K562 (cell line): Measurements from ENCODE around the gene SAP30L. TPM values are rescaled to one million over a fixed set of nuclear protein-coding genes. Genes with fewer than 3 reads are reported as not detected.

Source experiments
- ATAC-seq: fragments of 200-7000 bp; cut with Tn5 transposase; 3 replicates; pipeline ENCODE4 v1.9.1; 2020; ENCODE audit warnings: moderate library complexity
- BruUV-seq: library from RNA; stranded (reverse); fragments of 400-500 nt; replicated peaks from 2 replicates; lab custom pipeline; 2021; lab: Mats Ljungman, UMichigan
- CTCF ChIA-PET: fragments of 300-600 bp; formaldehyde crosslinking; extraction: SDS; loops from one replicate; lab custom pipeline; 2021; ENCODE audit warnings: low intra/inter-chr PET ratio; lab: Yijun Ruan, JAX
- POLR2A ChIA-PET: fragments of 300-600, 350-650 bp; sonication (Branson Sonifier 250); formaldehyde crosslinking; extraction: SDS; loops from one replicate; lab custom pipeline; 2021; ENCODE audit warnings: antibody characterized with exemption, inconsistent platforms; lab: Yijun Ruan, JAX
- DNase-seq, 4 experiments: peaks; one replicate each; pipeline versions ENCODE4 v3.0.0 to v3.0.0-alpha.2; 2011 to 2018; ENCODE audit warnings: low spot score in 3 of 4, mixed read lengths in 3 of 4; ENCODE audit errors: extremely low read depth in 1 of 4
- FAIRE-seq: peaks from 2 replicates; lab custom pipeline; 2011; peaks lifted over from hg19 to GRCh38; lab: Jason Lieb, UNC
- H2AFZ ChIP-seq: 2 replicates; pipeline ENCODE4 v1.6.0; 2011; ENCODE audit warnings: low read depth, low read length, control low read depth, inconsistent platforms
- H3K27ac ChIP-seq: fragments of 200-600 bp; 3 replicates; pipeline ENCODE4 v1.8.0; 2011; ENCODE audit warnings: low read depth, mild to moderate bottlenecking, control low read depth, inconsistent platforms, low read length, moderate library complexity, mixed read lengths; ENCODE audit errors: extremely low read depth
- H3K27me3 ChIP-seq, 2 experiments: fragments of 300-600 bp in 1 of 2; 2 replicates in 1 of 2; 3 replicates in 1 of 2; pipeline versions ENCODE4 v1.6.0 to v1.8.0; 2011; ENCODE audit warnings: inconsistent platforms in 2 of 2, low read length in 2 of 2, mild to moderate bottlenecking in 1 of 2, mixed read lengths in 1 of 2, moderate library complexity in 1 of 2; ENCODE audit not compliant: control insufficient read depth in 2 of 2, insufficient read depth in 2 of 2
- H3K36me3 ChIP-seq: fragments of 300-600 bp; 3 replicates; pipeline ENCODE4 v1.8.0; 2011; ENCODE audit warnings: mild to moderate bottlenecking, low read length, inconsistent platforms; ENCODE audit not compliant: control insufficient read depth, insufficient read depth
- H3K4me1 ChIP-seq, 2 experiments: fragments of 200-600 bp in 1 of 2; replicated peaks in 1 of 2; 2 replicates in 1 of 2; 3 replicates in 1 of 2; pipeline versions ENCODE4 v1.5.1 to v1.8.0; 2011; ENCODE audit warnings: inconsistent platforms in 2 of 2, low read length in 2 of 2, mild to moderate bottlenecking in 1 of 2, mixed read lengths in 1 of 2, moderate library complexity in 1 of 2; ENCODE audit not compliant: control insufficient read depth in 2 of 2, insufficient read depth in 2 of 2
- H3K4me2 ChIP-seq: 2 replicates; pipeline ENCODE4 v1.6.1; 2011; ENCODE audit warnings: low read length, control low read depth, inconsistent platforms, mixed read lengths; ENCODE audit not compliant: insufficient read depth
- H3K4me3 ChIP-seq: fragments of 200-600 bp; sonication (generic), shearing (Covaris generic); 2 replicates; pipeline ENCODE4 v1.5.1; 2016; ENCODE audit warnings: control low read depth, inconsistent platforms
- H3K79me2 ChIP-seq: fragments of 200-600 bp; 3 replicates; pipeline ENCODE4 v1.8.0; 2011; ENCODE audit warnings: low read length, inconsistent platforms; ENCODE audit not compliant: control insufficient read depth, insufficient read depth
- H3K9ac ChIP-seq, 2 experiments: 2 replicates each; pipeline versions ENCODE4 v1.6.0 to v1.6.1; 2011; ENCODE audit warnings: low read depth in 2 of 2, low read length in 2 of 2, control low read depth in 1 of 2, inconsistent platforms in 1 of 2, mild to moderate bottlenecking in 1 of 2, mixed read lengths in 1 of 2; ENCODE audit not compliant: insufficient read depth in 1 of 2
- H3K9me1 ChIP-seq: one replicate; pipeline ENCODE4 v1.6.0; 2011; ENCODE audit warnings: inconsistent platforms, mild to moderate bottlenecking, low read length, moderate library complexity; ENCODE audit not compliant: control insufficient read depth, insufficient read depth
- H3K9me3 ChIP-seq: replicated peaks from 2 replicates; pipeline ENCODE4 v1.5.1; 2011; ENCODE audit warnings: low read depth, low read length, inconsistent platforms; ENCODE audit not compliant: control insufficient read depth, insufficient read depth
- H4K20me1 ChIP-seq: replicated peaks from 2 replicates; pipeline ENCODE4 v1.6.1; 2011; ENCODE audit warnings: low read length, inconsistent platforms, mixed read lengths; ENCODE audit not compliant: control insufficient read depth, insufficient read depth
- BCL6 ChIP-seq: fragments of 250-450 bp; sonication (Bioruptor Pico); IDR thresholded peaks from 2 replicates; pipeline ENCODE4 v1.4.0; 2020
- CBX8 ChIP-seq: fragments of 200-600 bp; sonication (generic); IDR thresholded peaks from 2 replicates; pipeline ENCODE4 v1.6.1; 2012; ENCODE audit warnings: borderline replicate concordance, mixed run types, low read depth, mild to moderate bottlenecking, moderate library complexity, mixed read lengths, low read length, control low read depth, inconsistent platforms; ENCODE audit not compliant: poor library complexity, severe bottlenecking; ENCODE audit errors: extremely low read depth
- GATA2 ChIP-seq: sonication (generic); formaldehyde crosslinking; IDR thresholded peaks from 2 replicates; pipeline ENCODE4 v1.4.0; 2020; ENCODE audit warnings: mild to moderate bottlenecking, missing genetic modification reagents
- GATAD2A ChIP-seq: fragments of 450-650 bp; IDR thresholded peaks from 2 replicates; pipeline ENCODE4 v1.6.1; 2017
- HLTF ChIP-seq: fragments of 450-650 bp; IDR thresholded peaks from 2 replicates; pipeline ENCODE4 v1.6.1; 2016
- HMGN3 ChIP-seq: IDR thresholded peaks from 2 replicates; pipeline ENCODE4 v1.6.1; 2011; ENCODE audit warnings: borderline replicate concordance, low read depth, mild to moderate bottlenecking, mixed read lengths, low read length; ENCODE audit not compliant: insufficient read length; ENCODE audit errors: extremely low read depth
- LARP7 ChIP-seq: fragments of 450-650 bp; IDR thresholded peaks from 2 replicates; pipeline ENCODE4 v1.6.1; 2016
- MCM3 ChIP-seq: fragments of 450-650 bp; IDR thresholded peaks from 2 replicates; pipeline ENCODE4 v1.6.1; 2016
- MYC ChIP-seq, 2 experiments: fragments of 250-450 bp in 1 of 2; sonication (Bioruptor Pico) in 1 of 2; IDR thresholded peaks; 2 replicates each; pipeline versions ENCODE4 v1.5.1 to v1.6.1; 2012 to 2021; ENCODE audit warnings: low read depth in 2 of 2, borderline replicate concordance in 1 of 2, improper control_type of control experiment in 1 of 2, low read length in 1 of 2, mild to moderate bottlenecking in 1 of 2, moderate library complexity in 1 of 2
- RBM39 ChIP-seq: fragments of 200-400 bp; formaldehyde crosslinking; optimal IDR thresholded peaks from 2 replicates; pipeline ENCODE3; 2018; ENCODE audit warnings: low read depth, low read length
- SNRNP70 ChIP-seq: fragments of 200-400 bp; formaldehyde crosslinking; optimal IDR thresholded peaks from 2 replicates; pipeline ENCODE3; 2017; ENCODE audit warnings: low read depth, low read length
- SRF ChIP-seq, 2 experiments: fragments of 250-450, 450-650 bp in 1 of 2; sonication (Bioruptor Pico) in 1 of 2; sonication (generic) in 1 of 2; formaldehyde crosslinking; IDR thresholded peaks; 2 replicates each; pipeline versions ENCODE4 v1.5.0 to v1.5.1; 2020 to 2022; ENCODE audit warnings: mild to moderate bottlenecking in 1 of 2, missing genetic modification reagents in 1 of 2
- TARDBP ChIP-seq: fragments of 450-650 bp; IDR thresholded peaks from 2 replicates; pipeline ENCODE4 v1.6.1; 2016
- ZNF707 ChIP-seq: fragments of 250-450 bp; sonication (Bioruptor Pico); conservative IDR thresholded peaks from 2 replicates; pipeline ENCODE4 v1.8.0; 2022; ENCODE audit warnings: inconsistent platforms, mild to moderate bottlenecking, moderate library complexity
- WGBS: fragments of 100-300 bp; shearing (Covaris generic); methylation state at CpG from one replicate; pipeline ENCODE4 v1.1.6; 2016; ENCODE audit warnings: low coverage, mixed read lengths; ENCODE audit not compliant: insufficient coverage; ENCODE audit errors: missing lambda C conversion rate; 5-methylcytosine and 5-hydroxymethylcytosine counted together
- in situ Hi-C: fragments of 300-500 bp; cut with MboI; formaldehyde crosslinking; loops from 4 replicates; pipeline ENCODE4 v1.15.0; 2018; ENCODE audit warnings: inconsistent platforms, mixed read lengths
- intact Hi-C: fragments of 100-400 bp; cut with micrococcal nuclease; formaldehyde crosslinking; loops from 2 replicates; pipeline ENCODE4 v1.14.2; 2022
- polyA plus RNA-seq, 8 experiments: library from polyadenylated mRNA; depleted of rRNA in 4 of 8; stranded (reverse) in 5 of 8; unstranded in 3 of 8; fragments of >200 nt; fragmentation: Nextera tagmentation in 2 of 8; fragmentation: Illumina TruSeq in 1 of 8; extraction: Ambion mirVana in 2 of 8; extraction: Trizol in 1 of 8; gene quantifications; 2 replicates each; pipeline versions ENCODE4 v1.2.1 to v1.2.3, GENCODE V29; 2011 to 2014; ENCODE audit warnings: inconsistent platforms in 1 of 8, missing spikeins in 1 of 8
- total RNA-seq, 7 experiments: library from RNA; depleted of rRNA in 6 of 7; stranded (reverse); fragments of >200 nt in 6 of 7; fragmentation: Illumina TruSeq in 2 of 7; extraction: Trizol in 2 of 7; gene quantifications; 2 replicates each; pipeline versions ENCODE4 v1.2.1 to v1.2.3, GENCODE V29; 2011 to 2021; ENCODE audit warnings: low replicate concordance in 1 of 7
- TF ChIP-seq, protein P1 (sequence below): fragments of 250-450 bp; sonication (Bioruptor Pico); IDR thresholded peaks from 2 replicates; pipeline ENCODE4 v1.8.0; 2022; ENCODE audit warnings: moderate library complexity, mild to moderate bottlenecking, inconsistent platforms
- TF ChIP-seq, protein P2 (sequence below): sonication (generic); formaldehyde crosslinking; IDR thresholded peaks from 2 replicates; pipeline ENCODE4 v1.8.1; 2023; ENCODE audit warnings: missing genetic modification reagents, mild to moderate bottlenecking, borderline replicate concordance

SAP30L gene
- total and polyA plus RNA-seq, 9 of the 15 experiments (the other 6 are each of a cell fraction or from before 2014, with no cell fraction given), result 5.1 to 33.6 (median 28.1) TPM

DNA sequence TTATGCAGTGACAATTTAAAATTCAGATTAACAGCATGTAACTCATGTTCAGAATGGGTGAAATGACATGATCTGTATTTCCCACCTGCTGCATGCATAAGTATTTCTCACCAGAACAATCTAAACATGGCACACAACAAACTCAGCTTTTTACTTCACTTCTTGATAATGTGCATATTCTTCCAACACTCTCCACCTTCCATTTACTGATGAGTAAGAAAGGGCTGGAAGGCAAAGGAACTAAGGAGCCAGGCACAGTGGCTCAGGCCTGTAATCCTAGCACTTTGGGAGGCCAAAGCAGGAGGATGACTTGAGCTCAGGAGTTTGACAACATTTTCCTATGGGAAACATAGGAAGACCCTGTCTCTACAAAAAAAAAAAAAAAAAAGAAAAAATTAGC lies 35.8 kb upstream of the SAP30L start (continued):
- TF ChIP-seq MCM3, result no peak
- TF ChIP-seq BCL6, result no peak
- no peak for TF ChIP-seq SRF (CRISPR knock-in tag; IDR thresholded peaks at IDR 0.05)
- TF ChIP-seq ZNF707 (CRISPR knock-in tag), result no peak
- no peak for TF ChIP-seq SNRNP70
- no peak for TF ChIP-seq HLTF
- TF ChIP-seq, protein P1, sequence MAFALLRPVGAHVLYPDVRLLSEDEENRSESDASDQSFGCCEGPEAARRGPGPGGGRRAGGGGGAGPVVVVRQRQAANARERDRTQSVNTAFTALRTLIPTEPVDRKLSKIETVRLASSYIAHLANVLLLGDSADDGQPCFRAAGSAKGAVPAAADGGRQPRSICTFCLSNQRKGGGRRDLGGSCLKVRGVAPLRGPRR, result no peak
- TF ChIP-seq TARDBP, result no peak

DNA sequence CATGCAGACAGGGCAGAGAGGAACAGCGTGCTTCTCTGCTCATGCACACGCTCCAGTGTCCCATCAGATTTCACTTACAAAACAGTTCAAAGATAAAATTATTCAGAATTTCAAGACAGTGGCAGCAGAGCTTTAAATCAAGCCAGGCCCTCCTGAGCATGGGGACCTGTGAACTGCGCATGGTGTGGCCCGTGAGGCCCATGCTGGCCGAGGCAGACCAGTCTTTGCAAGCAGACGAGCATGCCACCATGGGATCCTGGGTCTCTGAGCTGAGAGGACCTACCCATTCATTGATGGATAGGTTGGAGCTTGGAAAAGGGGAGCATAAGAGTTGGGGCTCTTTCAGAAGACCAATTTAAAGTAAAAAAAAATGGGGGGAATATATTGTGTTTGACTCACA lies 35.0 kb upstream of the SAP30L start:
- Histone ChIP-seq H3K27ac (no peak overlapping the region), H3K9ac (no peak overlapping the region), H3K4me3 (no peak overlapping the region), H3K27me3 (no peaks in the 10 kb centered on the region), H2AFZ (no peak overlapping the region), H3K79me2 (no peaks in the 10 kb centered on the region), H3K4me1 (no peaks in the 10 kb centered on the region; a peak in 1 of 5 replicates), H3K9me1 (no peaks in the 10 kb centered on the region), H4K20me1 (no peaks in the 10 kb centered on the region), H3K4me2 (no peak overlapping the region), H3K36me3 (peaks cover 26% of the 10 kb centered on the region; the same call in 2 of the 3 replicates), H3K9me3 (no peaks in the 10 kb centered on the region)
- CTCF ChIA-PET, result no interaction called here
- in situ Hi-C loops, result loop anchor here (5.0 kb wide), 1 partner anchor 338 kb away; no protein-coding TSS in a partner anchor
- POLR2A ChIA-PET, result interaction anchor here (0.6 to 1.7 kb wide), 2 partner anchors 11 to 50 kb away, joined by 3 read pairs; no protein-coding TSS in a partner anchor
- DNase-seq, result no peak
- no peak for ATAC-seq
- no TSS peak for BruUV-seq
- intact Hi-C loops, result no loop called here
- FAIRE-seq, result no peak
- WGBS, result 78% methylated on average over 6 of the region's 6 CpGs
- TF ChIP-seq CBX8, result no peak
- TF ChIP-seq GATAD2A, result no peak
- no peak for TF ChIP-seq HMGN3
- no peak for TF ChIP-seq RBM39
- TF ChIP-seq MYC (IDR thresholded peaks at IDR 0.05; ENCODE audit: low read depth, low read length), result no peak
- no peak for TF ChIP-seq MYC (CRISPR knock-in tag; IDR thresholded peaks at IDR 0.05; ENCODE audit: borderline replicate concordance, low read depth)
- no peak for TF ChIP-seq LARP7
- TF ChIP-seq GATA2 (CRISPR knock-in tag), result no peak
- TF ChIP-seq, protein P2, sequence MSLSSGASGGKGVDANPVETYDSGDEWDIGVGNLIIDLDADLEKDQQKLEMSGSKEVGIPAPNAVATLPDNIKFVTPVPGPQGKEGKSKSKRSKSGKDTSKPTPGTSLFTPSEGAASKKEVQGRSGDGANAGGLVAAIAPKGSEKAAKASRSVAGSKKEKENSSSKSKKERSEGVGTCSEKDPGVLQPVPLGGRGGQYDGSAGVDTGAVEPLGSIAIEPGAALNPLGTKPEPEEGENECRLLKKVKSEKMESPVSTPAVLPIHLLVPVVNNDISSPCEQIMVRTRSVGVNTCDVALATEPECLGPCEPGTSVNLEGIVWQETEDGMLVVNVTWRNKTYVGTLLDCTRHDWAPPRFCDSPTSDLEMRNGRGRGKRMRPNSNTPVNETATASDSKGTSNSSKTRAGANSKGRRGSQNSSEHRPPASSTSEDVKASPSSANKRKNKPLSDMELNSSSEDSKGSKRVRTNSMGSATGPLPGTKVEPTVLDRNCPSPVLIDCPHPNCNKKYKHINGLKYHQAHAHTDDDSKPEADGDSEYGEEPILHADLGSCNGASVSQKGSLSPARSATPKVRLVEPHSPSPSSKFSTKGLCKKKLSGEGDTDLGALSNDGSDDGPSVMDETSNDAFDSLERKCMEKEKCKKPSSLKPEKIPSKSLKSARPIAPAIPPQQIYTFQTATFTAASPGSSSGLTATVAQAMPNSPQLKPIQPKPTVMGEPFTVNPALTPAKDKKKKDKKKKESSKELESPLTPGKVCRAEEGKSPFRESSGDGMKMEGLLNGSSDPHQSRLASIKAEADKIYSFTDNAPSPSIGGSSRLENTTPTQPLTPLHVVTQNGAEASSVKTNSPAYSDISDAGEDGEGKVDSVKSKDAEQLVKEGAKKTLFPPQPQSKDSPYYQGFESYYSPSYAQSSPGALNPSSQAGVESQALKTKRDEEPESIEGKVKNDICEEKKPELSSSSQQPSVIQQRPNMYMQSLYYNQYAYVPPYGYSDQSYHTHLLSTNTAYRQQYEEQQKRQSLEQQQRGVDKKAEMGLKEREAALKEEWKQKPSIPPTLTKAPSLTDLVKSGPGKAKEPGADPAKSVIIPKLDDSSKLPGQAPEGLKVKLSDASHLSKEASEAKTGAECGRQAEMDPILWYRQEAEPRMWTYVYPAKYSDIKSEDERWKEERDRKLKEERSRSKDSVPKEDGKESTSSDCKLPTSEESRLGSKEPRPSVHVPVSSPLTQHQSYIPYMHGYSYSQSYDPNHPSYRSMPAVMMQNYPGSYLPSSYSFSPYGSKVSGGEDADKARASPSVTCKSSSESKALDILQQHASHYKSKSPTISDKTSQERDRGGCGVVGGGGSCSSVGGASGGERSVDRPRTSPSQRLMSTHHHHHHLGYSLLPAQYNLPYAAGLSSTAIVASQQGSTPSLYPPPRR (CRISPR knock-in tag), result no peak
